Ovary (tissue), 9 donors: ENCODE measurements around the gene SCRN2. TPM values are rescaled to one million over a fixed set of nuclear protein-coding genes. Genes with fewer than 3 reads are reported as not detected.

Experiments
- DNase-seq, 5 donors: peaks; one replicate each; pipeline ENCODE4 v3.0.0-alpha.2; 2019 to 2020
- H3K27ac ChIP-seq, 2 donors: fragments of 200-600 bp; one replicate each; pipeline versions ENCODE4 v1.5.1 to v1.8.0; 2019 to 2022
- H3K27me3 ChIP-seq: fragments of 200-600 bp; one replicate; pipeline ENCODE4 v1.8.0; 2022
- H3K36me3 ChIP-seq: fragments of 200-600 bp; sonication (generic); one replicate; pipeline ENCODE4 v1.5.1; 2019
- H3K4me1 ChIP-seq: one replicate; pipeline ENCODE4 v1.8.1; 2013; ENCODE audit warnings: mild to moderate bottlenecking, moderate library complexity; ENCODE audit not compliant: insufficient read depth
- H3K4me3 ChIP-seq: fragments of 200-600 bp; sonication (generic); one replicate; pipeline ENCODE4 v1.5.1; 2017
- H3K9me3 ChIP-seq, 2 donors: fragments of 200-600 bp in 1 of 2; sonication (generic) in 1 of 2; one replicate each; pipeline versions ENCODE4 v1.5.1 to v1.8.1; 2013 to 2019; ENCODE audit warnings: mild to moderate bottlenecking in 1 of 2, moderate library complexity in 1 of 2
- EP300 ChIP-seq: sonication (generic); formaldehyde crosslinking; IDR thresholded peaks from one replicate; pipeline ENCODE4 v1.6.1; 2017; ENCODE audit warnings: antibody characterized with exemption
- POLR2A ChIP-seq: fragments of 450-650 bp; IDR thresholded peaks from one replicate; pipeline ENCODE4 v1.6.1; 2017; ENCODE audit warnings: antibody characterized with exemption, mild to moderate bottlenecking, moderate library complexity
- WGBS, 3 donors: extraction: QIAGEN DNeasy Blood & Tissue Kit in 1 of 3; methylation state at CpG; one replicate each; pipeline versions ENCODE4 v1.1.5 to v1.1.7; 2013 to 2017; 5-methylcytosine and 5-hydroxymethylcytosine counted together
- intact Hi-C, 4 donors: fragments of 100-400 bp; cut with DNase I; formaldehyde crosslinking; loops; one replicate each; pipeline versions ENCODE4 v1.11.0 to v1.15.1; 2022 to 2023
- polyA plus RNA-seq, 2 donors: library from polyadenylated mRNA; stranded (reverse); fragments of 200-250 nt in 1 of 2; fragments of 350-450 nt in 1 of 2; fragmentation: Illumina TruSeq in 1 of 2; extraction: RNeasy Lipid Tissue Mini Kit (QIAGEN cat#74804) in 1 of 2; gene quantifications; one replicate each; pipeline ENCODE4 v1.2.3, GENCODE V29; 2013 to 2014
- total RNA-seq, 7 donors: library from RNA; depleted of rRNA in 2 of 7; stranded (reverse); fragments of >200 nt in 2 of 7; fragmentation: NEBNext Ultra II Directional in 3 of 7; extraction: Animal tissue kit (Norgen Biotek cat#: 25700) in 3 of 7; gene quantifications; one replicate each; pipeline versions ENCODE4 v1.1.0 to v1.2.4, GENCODE V29; 2016 to 2023
- TF ChIP-seq, protein P1 (sequence below), 3 donors: fragments of 450-650 bp in 2 of 3; fragments of 200-600 bp in 1 of 3; IDR thresholded peaks; one replicate each; pipeline versions ENCODE4 v1.5.1 to v1.8.0; 2016 to 2022; ENCODE audit warnings: antibody characterized with exemption in 3 of 3, mild to moderate bottlenecking in 1 of 3
- donor health status: DM: no; HTN: no; CAD: no; lungs with moderate emphysema.
- donor health status: DM: no; HTN: no; CAD: no.
- donor health status: Bipolar disorder and iron deficiency.
- donor health status: DM: yes; HTN: yes; CAD: no.
- donor health status: DM: no; HTN: no; CAD: no.
- donor health status: DM: yes; HTN: yes; CAD: no.

Gene SCRN2
- total and polyA plus RNA-seq, 9 donors: 5.6 to 45.5 (median 36.8) TPM

GRCh38 chr17:47792457-47792856 lies 48.6 kb downstream of the SCRN2 start:
- Histone ChIP-seq H3K27me3 (no peaks in the 10 kb centered on the region), H3K9me3 (no peaks in the 10 kb centered on the region), H3K4me3 (no peak overlapping the region), H3K27ac (no peak overlapping the region), H3K36me3 (no peaks in the 10 kb centered on the region), H3K4me1 (peaks cover 2% of the 10 kb centered on the region)
- intact Hi-C loops: no loop called here
- WGBS, 3 donors: 76 to 84% (median 79%) methylated on average over 1 of the region's 1 CpG
- TF ChIP-seq EP300: no peak
- TF ChIP-seq, protein P1, sequence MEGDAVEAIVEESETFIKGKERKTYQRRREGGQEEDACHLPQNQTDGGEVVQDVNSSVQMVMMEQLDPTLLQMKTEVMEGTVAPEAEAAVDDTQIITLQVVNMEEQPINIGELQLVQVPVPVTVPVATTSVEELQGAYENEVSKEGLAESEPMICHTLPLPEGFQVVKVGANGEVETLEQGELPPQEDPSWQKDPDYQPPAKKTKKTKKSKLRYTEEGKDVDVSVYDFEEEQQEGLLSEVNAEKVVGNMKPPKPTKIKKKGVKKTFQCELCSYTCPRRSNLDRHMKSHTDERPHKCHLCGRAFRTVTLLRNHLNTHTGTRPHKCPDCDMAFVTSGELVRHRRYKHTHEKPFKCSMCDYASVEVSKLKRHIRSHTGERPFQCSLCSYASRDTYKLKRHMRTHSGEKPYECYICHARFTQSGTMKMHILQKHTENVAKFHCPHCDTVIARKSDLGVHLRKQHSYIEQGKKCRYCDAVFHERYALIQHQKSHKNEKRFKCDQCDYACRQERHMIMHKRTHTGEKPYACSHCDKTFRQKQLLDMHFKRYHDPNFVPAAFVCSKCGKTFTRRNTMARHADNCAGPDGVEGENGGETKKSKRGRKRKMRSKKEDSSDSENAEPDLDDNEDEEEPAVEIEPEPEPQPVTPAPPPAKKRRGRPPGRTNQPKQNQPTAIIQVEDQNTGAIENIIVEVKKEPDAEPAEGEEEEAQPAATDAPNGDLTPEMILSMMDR (IDR thresholded peaks at IDR 0.05): no peak
- TF ChIP-seq POLR2A: no peak
- no peak for DNase-seq

DNA sequence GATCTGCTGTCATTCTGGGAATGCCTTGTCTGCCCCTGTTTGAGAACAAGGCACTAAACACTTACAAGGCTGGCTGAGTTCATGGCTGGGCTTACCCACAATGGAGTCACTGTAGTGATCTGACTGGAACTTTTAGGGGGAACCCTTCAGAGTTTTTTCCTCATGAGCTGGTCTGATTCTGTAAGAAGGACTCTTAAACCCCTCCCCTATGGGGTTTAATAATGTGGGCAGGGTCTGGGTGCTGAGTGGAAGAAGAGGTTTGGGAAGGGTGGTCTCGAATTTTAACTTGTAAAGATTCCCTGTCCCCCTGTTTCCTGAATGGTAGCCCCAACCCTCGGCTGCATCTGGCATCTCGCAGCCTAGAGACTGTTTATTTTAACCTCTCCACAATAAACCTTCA lies 50.0 kb downstream of the SCRN2 start:
- no peaks in the 10 kb centered on the region for H3K27me3 ChIP-seq
- no peak overlapping the region for H3K4me3 ChIP-seq
- no peaks in the 10 kb centered on the region for H3K9me3 ChIP-seq
- 23 to 40% (median 30%) methylated on average over 3 of the region's 3 CpGs for WGBS, 3 donors
- intact Hi-C loops: no loop called here
- DNase-seq: no peak
- no peaks in the 10 kb centered on the region for H3K36me3 ChIP-seq
- H3K4me1 ChIP-seq: peaks cover 2% of the 10 kb centered on the region
- H3K27ac ChIP-seq: no peak overlapping the region
- TF ChIP-seq EP300 (no peak), POLR2A (no peak)
- TF ChIP-seq, protein P1 (IDR thresholded peaks at IDR 0.05): no peak

GRCh38 chr17:47789611-47790561 lies 51.2 kb downstream of the SCRN2 start:
- H3K4me3 ChIP-seq: peak overlapping the region; percentile 29
- peaks cover 2% of the 10 kb centered on the region for H3K4me1 ChIP-seq
- TF ChIP-seq, protein P1 (IDR thresholded peaks at IDR 0.05): peak in 1 of 3 donors; percentile 13
- TF ChIP-seq EP300: no peak
- intact Hi-C loops: no loop called here
- no peaks in the 10 kb centered on the region for H3K9me3 ChIP-seq
- H3K27ac ChIP-seq: no peak overlapping the region
- no peaks in the 10 kb centered on the region for H3K36me3 ChIP-seq
- 1 to 2% (median 2%) methylated on average over 51 to 70 of the region's 70 CpGs for WGBS, 3 donors
- peak in 2 of 5 donors; percentile 49 to 66 for DNase-seq
- no peaks in the 10 kb centered on the region for H3K27me3 ChIP-seq

Other genes starting within 250 kb of the SCRN2 start
- gene KPNB1, start 191.4 kb downstream of the SCRN2 start, total RNA-seq: 100 to 1,000 TPM; 119 to 346 (median 256) TPM
- gene KPNB1, start 191.4 kb downstream of the SCRN2 start, polyA plus RNA-seq: 100 to 1,000 TPM in 1 of 2 donors, 10 to 100 TPM in 1; 63.4 to 236 TPM
- 10 to 100 TPM in 5 of 7 donors, 1 to 10 TPM in 2; 6.0 to 28.8 (median 22.8) TPM for gene TBKBP1, start 147.1 kb downstream of the SCRN2 start, total RNA-seq
- gene TBKBP1, start 147.1 kb downstream of the SCRN2 start, polyA plus RNA-seq: 10 to 100 TPM; 10.4 to 24.0 TPM
- 1 to 10 TPM in 1 of 7 donors, under 1 TPM in 5, not detected in 1; 0.20 to 1.4 (median 0.33) TPM for gene TBX21, start 108.0 kb downstream of the SCRN2 start, total RNA-seq
- under 1 TPM; 0.12 to 0.70 TPM for gene TBX21, start 108.0 kb downstream of the SCRN2 start, polyA plus RNA-seq
- 10 to 100 TPM in 5 of 7 donors, 1 to 10 TPM in 2; 6.4 to 18.0 (median 14.4) TPM for gene OSBPL7, start 19.5 kb downstream of the SCRN2 start, total RNA-seq
- 1 to 10 TPM; 6.1 to 9.6 TPM for gene OSBPL7, start 19.5 kb downstream of the SCRN2 start, polyA plus RNA-seq
- 10 to 100 TPM; 30.4 to 59.5 (median 48.4) TPM for gene MRPL10, start 9.7 kb downstream of the SCRN2 start, total RNA-seq
- 10 to 100 TPM; 55.9 to 64.4 TPM for gene MRPL10, start 9.7 kb downstream of the SCRN2 start, polyA plus RNA-seq
- 10 to 100 TPM in 1 of 7 donors, 1 to 10 TPM in 3, under 1 TPM in 3; 0.35 to 17.1 (median 1.2) TPM for gene LRRC46, start 9.6 kb downstream of the SCRN2 start, total RNA-seq
- gene LRRC46, start 9.6 kb downstream of the SCRN2 start, polyA plus RNA-seq: 1 to 10 TPM in 1 of 2 donors, under 1 TPM in 1; 0.31 to 1.6 TPM
- gene SP6, start 9.9 kb upstream of the SCRN2 start, total RNA-seq: 1 to 10 TPM in 5 of 7 donors, under 1 TPM in 2; 0.66 to 4.3 (median 1.3) TPM
- 1 to 10 TPM in 1 of 2 donors, under 1 TPM in 1; 0.25 to 1.1 TPM for gene SP6, start 9.9 kb upstream of the SCRN2 start, polyA plus RNA-seq
- 10 to 100 TPM in 5 of 7 donors, 1 to 10 TPM in 2; 2.6 to 22.5 (median 14.6) TPM for gene SP2, start 55.0 kb upstream of the SCRN2 start, total RNA-seq
- gene SP2, start 55.0 kb upstream of the SCRN2 start, polyA plus RNA-seq: 10 to 100 TPM; 15.0 to 19.4 TPM
- gene PNPO, start 100.3 kb upstream of the SCRN2 start, total RNA-seq: 10 to 100 TPM in 6 of 7 donors, 1 to 10 TPM in 1; 9.5 to 26.5 (median 21.8) TPM
- gene PNPO, start 100.3 kb upstream of the SCRN2 start, polyA plus RNA-seq: 10 to 100 TPM in 1 of 2 donors, 1 to 10 TPM in 1; 6.1 to 32.4 TPM
- gene PRR15L, start 116.6 kb upstream of the SCRN2 start, total RNA-seq: 10 to 100 TPM in 1 of 7 donors, 1 to 10 TPM in 1, under 1 TPM in 5; 0.18 to 22.3 (median 0.82) TPM
- gene PRR15L, start 116.6 kb upstream of the SCRN2 start, polyA plus RNA-seq: under 1 TPM; 0.16 to 0.35 TPM
- 100 to 1,000 TPM; 125 to 197 (median 144) TPM for gene CDK5RAP3, start 129.8 kb upstream of the SCRN2 start, total RNA-seq
- gene CDK5RAP3, start 129.8 kb upstream of the SCRN2 start, polyA plus RNA-seq: 100 to 1,000 TPM; 138 to 162 TPM
- 10 to 100 TPM in 5 of 7 donors, 1 to 10 TPM in 2; 1.7 to 36.2 (median 12.1) TPM for gene COPZ2, start 196.5 kb upstream of the SCRN2 start, total RNA-seq
- 10 to 100 TPM; 12.1 to 58.1 TPM for gene COPZ2, start 196.5 kb upstream of the SCRN2 start, polyA plus RNA-seq
- gene NFE2L1, start 207.1 kb upstream of the SCRN2 start, total RNA-seq: 100 to 1,000 TPM in 6 of 7 donors, 10 to 100 TPM in 1; 80.0 to 214 (median 165) TPM
- 100 to 1,000 TPM; 150 to 577 TPM for gene NFE2L1, start 207.1 kb upstream of the SCRN2 start, polyA plus RNA-seq